ENCODE data around the gene RPTOR.

The RPTOR gene

DNA sequence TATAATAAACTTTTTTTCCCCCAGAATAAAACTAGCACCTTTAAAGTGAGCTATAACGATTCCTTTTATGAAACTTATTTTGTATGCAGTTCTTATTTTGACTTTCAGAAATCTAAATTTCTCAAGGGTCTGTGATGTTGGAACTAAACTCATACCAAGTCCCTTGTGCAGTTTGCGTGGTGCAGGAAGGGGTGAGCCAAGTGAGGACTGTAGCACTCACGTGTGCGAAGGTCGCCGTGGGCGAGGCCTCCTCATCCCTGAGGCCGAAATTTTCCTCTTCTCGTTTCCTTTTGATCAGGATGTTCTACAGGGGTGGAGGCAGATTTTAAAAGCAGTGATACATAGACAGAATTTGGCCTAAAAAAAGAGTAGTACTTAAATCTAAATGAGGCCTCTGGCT lies 73.7 kb downstream of the RPTOR start:
- Histone ChIP-seq H3K79me2 (ENCODE audit: insufficient read depth, low read length) (peaks cover 30% of the 10 kb centered on the region; the same call in 1 of the 2 replicates), H3K4me3 (ENCODE audit: low read depth, low read length, poor library complexity, severe bottlenecking) (no peak overlapping the region), H3F3A (ENCODE audit: insufficient read depth, low read length) (no peaks in the 10 kb centered on the region), H3K36me3 (ENCODE audit: insufficient read depth, low read length) (0 out of 2 replicates have a peak, but pooled peaks cover 6% of the 10 kb centered on the region), H2AFZ (ENCODE audit: low read length) (no peak overlapping the region), H3K27ac (ENCODE audit: low read depth, low read length, poor library complexity, severe bottlenecking) (no peak overlapping the region), H3K9ac (ENCODE audit: low read length) (no peak overlapping the region), H3K4me2 (ENCODE audit: low read length) (no peak overlapping the region), H3K27me3 (ENCODE audit: insufficient read depth, low read length) (no peaks in the 10 kb centered on the region), H3K9me3 (ENCODE audit: low read length) (no peaks in the 10 kb centered on the region), H3K4me1 (ENCODE audit: insufficient read depth, low read length, severe bottlenecking) (peaks cover 64% of the 10 kb centered on the region), H4K20me1 (ENCODE audit: insufficient read depth, low read length) (no peaks in the 10 kb centered on the region), H3K9me2 (ENCODE audit: low read depth, low read length) (no peaks in the 10 kb centered on the region)
- TF ChIP-seq, protein P1, sequence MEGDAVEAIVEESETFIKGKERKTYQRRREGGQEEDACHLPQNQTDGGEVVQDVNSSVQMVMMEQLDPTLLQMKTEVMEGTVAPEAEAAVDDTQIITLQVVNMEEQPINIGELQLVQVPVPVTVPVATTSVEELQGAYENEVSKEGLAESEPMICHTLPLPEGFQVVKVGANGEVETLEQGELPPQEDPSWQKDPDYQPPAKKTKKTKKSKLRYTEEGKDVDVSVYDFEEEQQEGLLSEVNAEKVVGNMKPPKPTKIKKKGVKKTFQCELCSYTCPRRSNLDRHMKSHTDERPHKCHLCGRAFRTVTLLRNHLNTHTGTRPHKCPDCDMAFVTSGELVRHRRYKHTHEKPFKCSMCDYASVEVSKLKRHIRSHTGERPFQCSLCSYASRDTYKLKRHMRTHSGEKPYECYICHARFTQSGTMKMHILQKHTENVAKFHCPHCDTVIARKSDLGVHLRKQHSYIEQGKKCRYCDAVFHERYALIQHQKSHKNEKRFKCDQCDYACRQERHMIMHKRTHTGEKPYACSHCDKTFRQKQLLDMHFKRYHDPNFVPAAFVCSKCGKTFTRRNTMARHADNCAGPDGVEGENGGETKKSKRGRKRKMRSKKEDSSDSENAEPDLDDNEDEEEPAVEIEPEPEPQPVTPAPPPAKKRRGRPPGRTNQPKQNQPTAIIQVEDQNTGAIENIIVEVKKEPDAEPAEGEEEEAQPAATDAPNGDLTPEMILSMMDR (IDR thresholded peaks at IDR 0.05; ENCODE audit: low read length): no peak
- TF ChIP-seq EZH2 (IDR thresholded peaks at IDR 0.05; ENCODE audit: borderline replicate concordance, low read length): no peak

DNA sequence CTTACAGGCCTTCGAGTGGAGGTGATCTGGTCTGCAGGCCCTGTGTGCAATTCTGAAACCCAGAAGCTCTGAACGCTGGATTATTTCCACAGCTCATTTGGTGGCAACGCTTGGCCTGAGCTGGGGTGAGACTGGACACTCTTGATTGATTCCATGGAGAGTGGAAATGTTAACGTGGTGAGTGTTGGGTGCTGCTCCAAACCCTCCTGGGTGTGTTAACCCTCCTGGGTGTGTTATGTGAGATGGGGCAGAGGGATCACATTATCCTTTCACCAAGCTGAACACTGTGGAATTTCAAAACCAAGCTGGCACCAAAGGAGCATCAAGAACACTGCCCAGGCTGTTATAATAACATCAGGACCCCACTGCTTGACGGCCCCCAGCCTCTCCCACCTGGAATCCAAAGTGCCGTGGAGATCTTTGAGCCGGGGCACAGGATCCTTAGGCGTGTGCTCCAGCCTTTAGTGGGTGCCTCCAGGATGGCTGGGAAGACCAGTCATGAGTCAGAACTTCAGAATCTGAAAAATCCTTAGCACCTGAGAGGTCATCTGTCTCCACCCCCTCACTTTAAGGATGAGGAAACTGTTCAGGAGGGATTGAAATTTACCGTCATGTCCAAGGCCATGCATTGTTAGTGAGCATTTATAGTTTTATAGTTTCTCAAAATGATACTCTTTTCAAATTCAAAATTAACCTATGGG lies 75.0 kb downstream of the RPTOR start:
- Histone ChIP-seq H3K36me3 (ENCODE audit: insufficient read depth, low read length) (0 out of 2 replicates have a peak, but pooled peaks cover 6% of the 10 kb centered on the region), H3K9me3 (ENCODE audit: low read length) (no peaks in the 10 kb centered on the region), H2AFZ (ENCODE audit: low read length) (no peak overlapping the region), H3F3A (ENCODE audit: insufficient read depth, low read length) (no peaks in the 10 kb centered on the region), H3K27ac (ENCODE audit: low read depth, low read length, poor library complexity, severe bottlenecking) (peak overlapping the region; percentile 13), H3K79me2 (ENCODE audit: insufficient read depth, low read length) (peaks cover 25% of the 10 kb centered on the region; the same call in 1 of the 2 replicates), H3K27me3 (ENCODE audit: insufficient read depth, low read length) (no peaks in the 10 kb centered on the region), H3K4me2 (ENCODE audit: low read length) (no peak overlapping the region), H3K4me1 (ENCODE audit: insufficient read depth, low read length, severe bottlenecking) (peaks cover 50% of the 10 kb centered on the region), H3K4me3 (ENCODE audit: low read depth, low read length, poor library complexity, severe bottlenecking) (no peak overlapping the region), H3K9ac (ENCODE audit: low read length) (no peak overlapping the region), H4K20me1 (ENCODE audit: insufficient read depth, low read length) (no peaks in the 10 kb centered on the region), H3K9me2 (ENCODE audit: low read depth, low read length) (no peaks in the 10 kb centered on the region)
- no peak for TF ChIP-seq EZH2 (IDR thresholded peaks at IDR 0.05; ENCODE audit: borderline replicate concordance, low read length)
- TF ChIP-seq, protein P1 (IDR thresholded peaks at IDR 0.05; ENCODE audit: low read length): no peak

DNA sequence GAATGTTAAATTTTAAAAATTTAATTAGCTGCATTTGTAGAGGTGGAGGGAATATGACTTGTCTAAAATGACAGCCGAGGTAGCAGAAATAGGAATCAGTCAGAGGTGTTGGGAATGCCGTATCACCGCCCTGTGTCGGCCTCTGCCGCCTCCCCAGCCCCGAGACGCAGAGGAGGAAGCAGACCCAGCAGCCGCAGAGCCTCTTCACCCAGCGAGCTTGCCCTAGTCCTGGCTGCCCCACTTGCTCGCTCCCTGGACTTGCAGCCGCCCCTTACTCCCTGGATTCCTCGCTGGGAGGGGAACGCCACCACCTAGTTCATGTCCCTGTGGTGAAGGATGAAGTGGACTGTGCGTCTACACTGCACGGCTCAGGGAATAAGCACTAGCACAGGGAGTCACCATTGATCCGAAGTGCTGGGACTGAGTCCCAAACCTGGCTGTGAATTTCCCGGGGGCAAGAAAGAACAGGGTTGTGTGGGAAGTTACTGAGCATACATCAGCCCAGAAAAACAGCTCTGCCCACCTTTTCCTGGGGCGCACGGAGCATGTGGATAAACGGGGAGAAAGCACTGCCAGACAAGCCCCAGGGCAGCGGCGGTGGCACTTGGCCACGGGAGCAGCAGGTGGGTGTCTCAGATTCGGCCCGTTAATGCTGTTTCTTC lies 76.8 kb downstream of the RPTOR start:
- Histone ChIP-seq H3K9ac (ENCODE audit: low read length) (peak overlapping the region; percentile 54; the same call in 1 of the 2 replicates), H3K9me2 (ENCODE audit: low read depth, low read length) (no peaks in the 10 kb centered on the region), H4K20me1 (ENCODE audit: insufficient read depth, low read length) (no peaks in the 10 kb centered on the region), H3K27ac (ENCODE audit: low read depth, low read length, poor library complexity, severe bottlenecking) (peak overlapping the region; percentile 23), H3K79me2 (ENCODE audit: insufficient read depth, low read length) (peaks cover 22% of the 10 kb centered on the region; the same call in 1 of the 2 replicates), H3K36me3 (ENCODE audit: insufficient read depth, low read length) (peaks cover 10% of the 10 kb centered on the region; the same call in 1 of the 2 replicates), H3K9me3 (ENCODE audit: low read length) (no peaks in the 10 kb centered on the region), H3K4me2 (ENCODE audit: low read length) (peak overlapping the region; percentile 41), H3K27me3 (ENCODE audit: insufficient read depth, low read length) (no peaks in the 10 kb centered on the region), H3K4me1 (ENCODE audit: insufficient read depth, low read length, severe bottlenecking) (peaks cover 38% of the 10 kb centered on the region), H2AFZ (ENCODE audit: low read length) (no peak overlapping the region), H3F3A (ENCODE audit: insufficient read depth, low read length) (no peaks in the 10 kb centered on the region), H3K4me3 (ENCODE audit: low read depth, low read length, poor library complexity, severe bottlenecking) (no peak overlapping the region)
- TF ChIP-seq, protein P1 (IDR thresholded peaks at IDR 0.05; ENCODE audit: low read length): no peak
- TF ChIP-seq EZH2 (IDR thresholded peaks at IDR 0.05; ENCODE audit: borderline replicate concordance, low read length): no peak

All from OCI-LY1 (cell line).